HG02852 (cell line): ENCODE measurements around the gene FRAS1.
"Not testable (repeated sequence)": the region's sequence is repeated elsewhere in the genome, so short reads cannot be mapped to it uniquely, and the experiment has no call there.

Experiments
- ATAC-seq: cut with Tn5 transposase; IDR thresholded peaks from one replicate; pipeline ENCODE4 v1.9.1; 2021; ENCODE audit warnings: mild to moderate bottlenecking, moderate library complexity; ENCODE audit not compliant: unreplicated experiment

FRAS1 gene

GRCh38 chr4:78533854-78534253 lies 476.7 kb downstream of the FRAS1 start:
- ATAC-seq, result no peak

- no peak for ATAC-seq
These were observed 477.3 kb downstream of the FRAS1 start for GRCh38 chr4:78534286-78534955.

GRCh38 chr4:78542373-78542772 lies 485.2 kb downstream of the FRAS1 start:
- no peak for ATAC-seq

DNA sequence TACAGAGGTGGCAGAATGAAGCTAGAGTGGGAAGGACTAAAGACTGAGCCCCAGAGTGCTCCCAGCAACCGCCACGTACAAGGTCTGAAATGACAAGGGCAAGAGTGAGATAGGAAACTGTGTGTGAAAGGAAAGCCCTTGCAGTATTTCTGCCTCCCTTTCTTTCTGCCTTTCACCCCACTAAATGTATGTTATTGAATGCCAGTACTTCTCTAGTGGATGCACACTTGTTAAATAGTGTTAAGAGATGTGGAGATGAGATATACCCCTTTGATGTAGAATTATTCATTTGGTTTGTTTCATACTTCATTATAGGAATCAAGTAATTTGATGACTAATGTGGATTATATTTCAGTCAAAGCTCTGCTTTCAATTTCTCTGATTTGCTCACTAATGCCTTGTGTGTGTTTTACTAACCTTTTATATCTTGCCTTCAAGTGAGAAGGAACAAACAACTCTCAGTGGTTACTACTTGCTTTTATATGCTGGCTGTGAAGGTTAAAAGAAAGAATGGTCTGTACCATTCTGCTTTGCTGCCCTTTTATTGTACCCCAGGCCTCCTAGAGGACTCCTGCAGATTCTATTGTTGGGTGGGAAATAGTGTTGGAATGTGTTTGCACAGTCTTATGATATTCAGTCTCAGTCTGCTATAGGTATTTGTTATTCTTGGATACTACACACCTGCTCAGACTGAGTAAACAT lies 486.5 kb downstream of the FRAS1 start:
- ATAC-seq, result no peak

- ATAC-seq, result no peak
These were observed 487.6 kb downstream of the FRAS1 start for GRCh38 chr4:78544678-78545077.

DNA sequence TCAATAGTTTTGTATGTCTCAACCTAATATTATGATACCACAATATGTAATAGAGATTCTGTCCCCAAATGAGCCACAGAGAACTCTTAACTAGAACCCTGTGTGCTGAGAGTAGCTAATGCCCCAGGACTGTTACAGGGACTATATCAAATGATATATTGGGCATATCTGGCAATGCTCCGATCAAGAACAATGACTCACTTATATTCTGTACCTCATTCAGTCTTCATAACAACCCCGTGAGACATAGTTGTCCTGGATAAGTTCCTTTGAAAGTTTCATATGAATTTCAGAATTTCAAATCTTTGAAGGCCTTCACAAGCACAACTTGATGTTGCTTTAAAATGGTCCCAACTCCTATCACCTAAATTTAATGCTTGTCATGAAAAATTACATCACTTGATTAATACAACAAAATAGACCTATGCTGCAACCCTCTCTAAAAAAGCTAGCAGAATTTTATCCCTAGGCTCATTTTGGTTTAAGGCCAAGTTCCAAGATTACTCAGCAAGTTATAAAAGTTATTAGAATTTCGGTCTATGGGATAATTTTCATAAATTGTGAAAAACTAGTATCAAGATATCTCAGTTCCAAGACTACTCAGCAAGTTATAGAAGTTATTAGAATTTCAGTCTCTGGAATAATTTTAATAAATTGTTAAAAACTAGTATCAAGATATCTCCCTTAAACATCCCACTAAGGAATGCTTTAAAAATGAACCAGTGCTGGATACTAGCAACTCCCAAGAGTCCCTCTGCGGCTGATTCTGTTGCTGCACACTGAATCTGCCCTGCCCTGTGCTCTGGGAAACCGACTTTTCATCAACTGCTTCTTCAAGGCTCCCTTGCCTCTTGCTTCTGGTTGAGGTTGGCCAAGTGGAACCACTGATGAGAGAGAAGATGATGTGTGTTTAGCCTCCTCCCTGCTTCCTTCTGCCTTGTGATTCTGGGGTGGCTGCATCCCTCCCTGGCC lies 488.4 kb downstream of the FRAS1 start:
- no peak for ATAC-seq

DNA sequence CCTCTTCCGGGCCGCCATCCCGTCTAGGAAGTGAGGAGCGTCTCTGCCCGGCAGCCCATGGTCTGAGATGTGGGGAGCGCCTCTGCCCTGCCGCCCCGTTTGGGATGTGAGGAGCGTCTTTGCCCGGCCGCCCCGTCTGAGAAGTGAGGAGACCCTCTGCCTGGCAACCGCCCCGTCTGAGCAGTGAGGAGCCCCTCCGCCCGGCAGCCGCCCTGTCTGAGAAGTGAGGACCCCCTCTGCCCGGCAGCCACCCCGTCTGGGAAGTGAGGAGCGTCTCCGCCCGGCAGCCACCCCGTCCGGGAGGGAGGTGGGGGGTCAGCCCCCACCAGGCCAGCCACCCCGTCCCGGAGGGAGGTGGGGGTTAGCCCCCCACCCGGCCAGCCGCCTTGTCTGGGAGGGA lies 490.8 kb downstream of the FRAS1 start:
- not testable (repeated sequence) for ATAC-seq

- not testable (repeated sequence) for ATAC-seq
These were observed 491.8 kb downstream of the FRAS1 start for GRCh38 chr4:78548889-78549288.

DNA sequence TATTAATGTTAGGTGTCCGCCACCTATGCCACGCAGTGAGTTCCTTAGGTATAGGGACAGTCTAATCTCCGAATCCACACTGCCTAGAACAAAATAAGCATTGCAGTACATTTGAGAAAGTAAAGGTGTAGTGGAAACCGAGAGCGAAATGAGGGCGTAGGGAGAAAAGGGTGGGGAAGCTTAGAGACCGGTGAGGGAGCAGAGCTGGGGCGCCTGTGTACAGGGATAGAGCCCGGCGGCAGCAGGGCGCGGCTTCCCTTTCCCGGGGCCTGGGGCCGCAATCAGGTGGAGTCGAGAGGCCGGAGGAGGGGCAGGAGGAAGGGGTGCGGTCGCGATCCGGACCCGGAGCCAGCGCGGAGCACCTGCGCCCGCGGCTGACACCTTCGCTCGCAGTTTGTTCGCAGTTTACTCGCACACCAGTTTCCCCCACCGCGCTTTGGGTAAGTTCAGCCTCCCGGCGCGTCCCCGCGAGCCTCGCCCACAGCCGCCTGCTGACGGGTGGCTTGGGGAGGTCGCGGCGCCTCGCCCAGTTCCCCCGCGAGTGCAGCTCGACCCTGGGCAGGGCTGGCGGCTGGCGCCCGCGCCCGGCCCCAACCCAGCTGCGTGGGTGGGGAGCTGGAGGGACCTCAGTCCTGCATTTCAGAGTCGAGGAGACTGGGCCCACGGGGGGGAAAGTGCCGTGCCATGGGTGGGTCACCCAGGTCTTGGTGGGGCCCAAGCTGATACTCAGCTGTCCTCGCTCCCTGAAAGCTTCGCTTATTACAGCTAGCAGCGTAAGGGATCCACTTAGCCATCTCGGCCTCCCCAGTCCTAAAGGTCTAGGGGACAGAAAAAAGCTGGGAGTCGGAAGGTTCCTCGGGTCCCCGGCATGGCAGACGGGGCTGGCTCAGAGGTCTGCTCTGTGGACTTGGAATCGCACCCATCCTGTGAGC lies 494.6 kb downstream of the FRAS1 start, which contains the start of gene ANXA3:
Gene ANXA3, plus strand, starts transcription at position 351 of the 932 bp plus-strand sequence. CDS start 2,704 bp downstream, outside the sequence.
- no peak for ATAC-seq

DNA sequence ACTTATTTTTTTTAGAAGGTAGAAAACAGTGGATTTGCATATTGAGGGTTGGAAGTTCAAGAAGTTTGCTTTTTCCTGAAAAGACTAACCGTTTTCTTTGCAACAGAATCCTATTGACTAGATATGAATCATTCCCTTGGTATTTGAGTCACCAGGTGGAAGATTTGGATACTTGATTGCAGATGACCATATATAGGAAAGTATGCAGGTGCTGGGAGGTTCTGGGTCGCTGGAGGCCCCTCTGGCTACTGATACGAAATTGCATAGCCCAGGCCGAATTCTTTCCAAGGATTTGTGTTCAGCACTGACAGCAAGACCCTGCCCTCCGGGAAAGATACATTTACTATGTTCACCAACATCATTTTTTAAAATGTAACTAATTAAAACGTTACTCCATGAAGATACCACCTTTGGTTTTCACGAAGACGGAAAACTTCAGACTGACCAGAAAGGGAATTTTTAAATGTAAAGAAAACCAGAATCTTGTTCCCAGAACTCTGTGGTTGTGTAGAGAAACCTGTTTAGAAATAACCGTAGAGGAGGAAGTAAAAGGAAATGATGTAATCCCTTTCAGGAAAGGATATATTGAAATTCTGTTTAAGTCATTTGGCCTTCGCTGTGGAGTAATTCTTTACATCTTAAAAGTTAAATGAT lies 495.4 kb downstream of the FRAS1 start:
- no peak for ATAC-seq

GRCh38 chr4:78553043-78553396 lies 495.9 kb downstream of the FRAS1 start:
- no peak for ATAC-seq

- no peak for ATAC-seq
These were observed 496.5 kb downstream of the FRAS1 start for GRCh38 chr4:78553529-78554060.

DNA sequence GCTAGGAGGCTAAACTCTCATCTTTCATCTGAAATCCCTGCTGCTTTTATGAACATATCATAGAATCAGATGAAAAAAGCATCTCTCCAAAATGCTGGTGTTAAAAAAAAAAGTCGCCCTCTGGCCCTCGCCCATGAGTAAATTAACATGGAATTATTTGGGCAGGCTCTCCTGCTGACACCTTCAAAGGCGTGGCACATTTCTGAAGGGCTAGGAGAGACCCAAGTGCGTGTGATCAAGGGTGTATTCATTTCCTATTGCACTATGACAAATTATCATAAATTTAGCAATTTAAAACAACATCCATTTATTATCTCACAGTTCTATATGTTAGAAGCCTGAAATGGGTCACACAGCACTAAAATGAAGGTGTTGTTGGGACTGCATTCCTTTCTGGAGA lies 499.5 kb downstream of the FRAS1 start:
- ATAC-seq, result no peak

GRCh38 chr4:78557841-78558240 lies 500.7 kb downstream of the FRAS1 start:
- no peak for ATAC-seq

GRCh38 chr4:78558410-78558809 lies 501.3 kb downstream of the FRAS1 start:
- no peak for ATAC-seq

- no peak for ATAC-seq
These were observed 503.3 kb downstream of the FRAS1 start for GRCh38 chr4:78560296-78560963.

GRCh38 chr4:78561677-78562076 lies 504.6 kb downstream of the FRAS1 start:
- ATAC-seq, result no peak

- no peak for ATAC-seq
These were observed 505.6 kb downstream of the FRAS1 start for GRCh38 chr4:78562687-78563086.

- ATAC-seq, result no peak
These were observed 508.8 kb downstream of the FRAS1 start for GRCh38 chr4:78565971-78566372.
